Brain microvascular endothelial cell (primary cell): ENCODE measurements around the gene STK10.

Source experiments
- DNase-seq: peaks from one replicate; pipeline ENCODE4 v3.0.0-alpha.2; 2020
- H3K27ac ChIP-seq: fragments of 250-450 bp; sonication (Bioruptor Pico); 2 replicates; pipeline ENCODE4 v1.5.1; 2020; ENCODE audit warnings: mild to moderate bottlenecking, moderate library complexity
- H3K27me3 ChIP-seq: fragments of 250-450 bp; sonication (Bioruptor Pico); replicated peaks from 2 replicates; pipeline ENCODE4 v1.5.1; 2020; ENCODE audit warnings: mild to moderate bottlenecking
- H3K36me3 ChIP-seq: fragments of 250-450 bp; sonication (Bioruptor Pico); replicated peaks from 2 replicates; pipeline ENCODE4 v1.5.1; 2020; ENCODE audit warnings: mild to moderate bottlenecking
- H3K4me3 ChIP-seq: 2 replicates; pipeline ENCODE4 v1.5.1; 2011; ENCODE audit warnings: low read depth, mild to moderate bottlenecking, control low read depth, low read length, moderate library complexity
- CTCF ChIP-seq: IDR thresholded peaks from 2 replicates; pipeline ENCODE4 v1.5.1; 2011; ENCODE audit warnings: low read depth, mild to moderate bottlenecking, moderate library complexity, low read length, control low read depth, inconsistent platforms; ENCODE audit errors: missing control alignments
- in situ Hi-C: cut with HindIII; loops from 2 replicates; pipeline ENCODE4 v1.10.0; 2017; ENCODE audit warnings: low sequenced_read_pairs, low pct_ligation_motif_present

STK10 gene

DNA sequence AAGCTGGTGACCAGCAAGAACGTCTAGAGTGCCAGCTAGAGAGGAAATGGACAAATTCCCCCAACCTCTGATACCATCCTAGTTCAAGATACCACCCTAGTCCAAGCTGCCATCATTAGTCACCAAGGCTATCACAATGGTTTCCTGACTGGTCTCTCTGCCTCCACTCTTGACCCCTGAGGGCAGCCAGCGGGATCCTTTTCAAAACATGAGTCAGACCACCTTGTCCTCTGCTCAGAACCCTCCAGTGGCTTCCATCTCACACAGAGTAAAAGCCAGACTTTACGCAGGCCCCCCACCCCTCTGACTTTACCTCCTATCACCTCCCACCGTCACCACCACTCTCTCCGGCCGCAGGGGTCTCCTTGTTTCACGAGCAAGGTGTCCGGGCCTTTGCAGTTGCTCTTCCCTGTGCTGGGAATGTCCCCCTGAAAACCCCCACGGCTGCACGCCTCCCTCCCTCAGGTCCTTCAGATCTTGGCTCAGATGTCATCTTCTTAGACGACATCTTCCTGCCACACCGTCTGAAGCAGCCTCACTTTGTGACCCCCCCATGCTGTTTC is 139.4 kb downstream of the STK10 start:
- no peak for TF ChIP-seq CTCF
- Histone ChIP-seq H3K27me3 (no peaks in the 10 kb centered on the region), H3K36me3 (peaks cover 63% of the 10 kb centered on the region), H3K27ac (no peak overlapping the region), H3K4me3 (no peak overlapping the region)
- DNase-seq: peak; percentile 24
- in situ Hi-C loops: no loop called here

- no peak for TF ChIP-seq CTCF
- H3K27me3 ChIP-seq: no peaks in the 10 kb centered on the region
- in situ Hi-C loops: no loop called here
- no peak for DNase-seq
- no peak overlapping the region for H3K27ac ChIP-seq
- H3K4me3 ChIP-seq: no peak overlapping the region
- peaks cover 59% of the 10 kb centered on the region for H3K36me3 ChIP-seq
Measured at GRCh38 chr5:172048170-172048422, 139.9 kb downstream of the STK10 start.

DNA sequence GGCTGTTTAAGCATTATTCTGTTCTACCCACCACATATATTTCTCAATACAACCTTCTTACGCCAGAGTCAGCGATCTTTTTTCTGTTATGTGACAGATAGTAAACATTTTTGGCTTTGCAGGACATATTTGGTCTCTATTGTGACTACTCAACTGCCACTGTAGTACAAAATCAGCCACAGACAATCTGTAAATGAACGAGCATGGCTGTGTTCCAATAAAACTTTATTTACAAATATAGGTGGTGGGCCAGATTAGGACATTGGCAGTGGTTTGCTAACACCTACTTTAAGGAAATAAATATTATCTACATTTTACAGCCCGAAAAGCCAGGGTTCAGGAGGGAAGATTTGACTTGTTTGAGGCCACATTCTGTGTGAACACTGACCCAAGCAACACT is 141.4 kb downstream of the STK10 start:
- no peaks in the 10 kb centered on the region for H3K27me3 ChIP-seq
- peaks cover 47% of the 10 kb centered on the region for H3K36me3 ChIP-seq
- H3K27ac ChIP-seq: no peak overlapping the region
- in situ Hi-C loops: no loop called here
- no peak overlapping the region for H3K4me3 ChIP-seq
- TF ChIP-seq CTCF: no peak
- DNase-seq: no peak

- in situ Hi-C loops: no loop called here
- Histone ChIP-seq H3K27ac (no peak overlapping the region), H3K27me3 (no peaks in the 10 kb centered on the region), H3K4me3 (no peak overlapping the region), H3K36me3 (peaks cover 35% of the 10 kb centered on the region)
- DNase-seq: no peak
- TF ChIP-seq CTCF: no peak
Measured at GRCh38 chr5:172045315-172045632, 142.8 kb downstream of the STK10 start.

DNA sequence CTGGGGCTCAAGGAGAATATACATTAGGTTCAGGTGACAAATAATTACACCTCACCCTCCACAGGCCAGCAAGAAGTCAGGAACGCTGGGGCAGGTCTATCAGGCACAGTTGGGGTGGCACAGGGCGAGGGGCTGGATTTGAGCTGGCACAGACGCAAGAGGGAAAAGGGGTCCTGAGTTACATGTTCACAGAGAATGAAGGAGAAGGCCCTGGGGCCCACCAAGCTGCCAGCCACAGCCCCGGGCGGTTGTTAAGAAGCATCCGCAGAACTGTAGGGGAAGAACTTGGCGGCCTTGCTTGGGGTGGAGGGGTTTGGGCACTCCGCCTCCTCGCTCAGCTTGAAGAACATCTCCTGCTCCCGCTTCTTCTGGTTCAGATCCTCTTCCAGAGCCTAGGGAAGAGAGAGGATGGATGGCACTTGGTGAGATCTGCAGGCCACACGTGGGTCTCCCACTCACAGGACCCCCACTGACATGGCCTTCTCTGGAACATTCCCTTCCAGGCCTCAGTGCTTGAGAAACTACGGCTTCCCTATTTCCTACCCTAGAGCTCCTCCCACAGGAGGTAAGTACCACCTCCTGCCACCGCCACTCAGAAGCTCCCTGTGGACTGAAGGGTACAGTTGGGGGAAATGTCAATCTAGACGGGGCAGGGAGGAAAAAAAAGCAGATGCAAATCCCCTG is 143.3 kb downstream of the STK10 start:
- no peak for DNase-seq
- peaks cover 30% of the 10 kb centered on the region for H3K36me3 ChIP-seq
- in situ Hi-C loops: no loop called here

More for the DNA sequence above, 143.3 kb downstream of the STK10 start:
- Histone ChIP-seq H3K27ac (no peak overlapping the region), H3K4me3 (no peak overlapping the region), H3K27me3 (no peaks in the 10 kb centered on the region)
- TF ChIP-seq CTCF: no peak
